ENCODE results near the gene ATF7IP. TPM values are rescaled to one million over a fixed set of nuclear protein-coding genes. Genes with fewer than 3 reads are reported as not detected.

The ATF7IP gene
- total RNA-seq, 1 donor from 2014 or later = 204 TPM

DNA sequence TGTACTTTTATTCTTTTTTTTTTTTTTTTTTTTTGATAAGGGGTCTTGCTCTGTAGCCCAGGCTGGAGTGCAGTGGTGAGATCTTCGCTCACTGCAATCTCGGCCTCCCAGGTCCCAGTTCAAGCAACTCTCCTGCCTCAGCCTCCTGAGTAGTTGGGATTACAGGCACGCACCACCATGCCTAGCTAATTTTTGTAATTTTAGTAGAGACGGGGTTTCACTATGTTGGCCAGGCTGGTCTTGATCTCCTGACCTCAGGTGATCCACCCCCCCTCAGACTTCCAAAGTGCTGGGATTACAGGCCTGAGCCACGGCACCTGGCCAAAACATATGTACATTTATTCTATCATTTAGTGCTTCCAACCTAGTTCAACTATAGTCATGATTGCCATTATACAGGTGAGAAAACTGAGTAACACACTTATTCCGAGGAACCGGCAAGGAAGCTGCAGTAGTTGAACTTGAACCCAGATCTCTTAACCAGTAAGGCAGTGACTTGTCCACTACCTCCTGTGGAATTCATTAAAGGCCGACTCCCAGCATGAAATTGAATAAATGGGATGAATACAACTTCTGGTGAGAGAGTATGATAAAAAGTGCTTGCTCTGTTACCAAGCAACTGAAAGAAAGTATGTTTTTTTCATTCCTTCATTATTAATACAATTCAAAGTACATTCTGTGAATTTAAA is 755 bp upstream of the ATF7IP start:
- Mint-ChIP-seq H3K4me1 (ENCODE audit: low read depth, unreplicated experiment) (peaks cover 3% of the 10 kb centered on the region), H3K36me3 (ENCODE audit: unreplicated experiment) (peaks cover 5% of the 10 kb centered on the region), H3K4me3 (ENCODE audit: unreplicated experiment) (peak overlapping the region; percentile 96), H3K27ac (ENCODE audit: unreplicated experiment) (no peak overlapping the region), H3K27me3 (ENCODE audit: unreplicated experiment) (peaks cover 5% of the 10 kb centered on the region), H3K9me3 (ENCODE audit: unreplicated experiment) (peaks cover 11% of the 10 kb centered on the region)
- DNase-seq = no peak
- TF ChIP-seq, protein P1, sequence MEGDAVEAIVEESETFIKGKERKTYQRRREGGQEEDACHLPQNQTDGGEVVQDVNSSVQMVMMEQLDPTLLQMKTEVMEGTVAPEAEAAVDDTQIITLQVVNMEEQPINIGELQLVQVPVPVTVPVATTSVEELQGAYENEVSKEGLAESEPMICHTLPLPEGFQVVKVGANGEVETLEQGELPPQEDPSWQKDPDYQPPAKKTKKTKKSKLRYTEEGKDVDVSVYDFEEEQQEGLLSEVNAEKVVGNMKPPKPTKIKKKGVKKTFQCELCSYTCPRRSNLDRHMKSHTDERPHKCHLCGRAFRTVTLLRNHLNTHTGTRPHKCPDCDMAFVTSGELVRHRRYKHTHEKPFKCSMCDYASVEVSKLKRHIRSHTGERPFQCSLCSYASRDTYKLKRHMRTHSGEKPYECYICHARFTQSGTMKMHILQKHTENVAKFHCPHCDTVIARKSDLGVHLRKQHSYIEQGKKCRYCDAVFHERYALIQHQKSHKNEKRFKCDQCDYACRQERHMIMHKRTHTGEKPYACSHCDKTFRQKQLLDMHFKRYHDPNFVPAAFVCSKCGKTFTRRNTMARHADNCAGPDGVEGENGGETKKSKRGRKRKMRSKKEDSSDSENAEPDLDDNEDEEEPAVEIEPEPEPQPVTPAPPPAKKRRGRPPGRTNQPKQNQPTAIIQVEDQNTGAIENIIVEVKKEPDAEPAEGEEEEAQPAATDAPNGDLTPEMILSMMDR (IDR thresholded peaks at IDR 0.05; ENCODE audit: partially characterized antibody, unreplicated experiment) = no peak

DNA sequence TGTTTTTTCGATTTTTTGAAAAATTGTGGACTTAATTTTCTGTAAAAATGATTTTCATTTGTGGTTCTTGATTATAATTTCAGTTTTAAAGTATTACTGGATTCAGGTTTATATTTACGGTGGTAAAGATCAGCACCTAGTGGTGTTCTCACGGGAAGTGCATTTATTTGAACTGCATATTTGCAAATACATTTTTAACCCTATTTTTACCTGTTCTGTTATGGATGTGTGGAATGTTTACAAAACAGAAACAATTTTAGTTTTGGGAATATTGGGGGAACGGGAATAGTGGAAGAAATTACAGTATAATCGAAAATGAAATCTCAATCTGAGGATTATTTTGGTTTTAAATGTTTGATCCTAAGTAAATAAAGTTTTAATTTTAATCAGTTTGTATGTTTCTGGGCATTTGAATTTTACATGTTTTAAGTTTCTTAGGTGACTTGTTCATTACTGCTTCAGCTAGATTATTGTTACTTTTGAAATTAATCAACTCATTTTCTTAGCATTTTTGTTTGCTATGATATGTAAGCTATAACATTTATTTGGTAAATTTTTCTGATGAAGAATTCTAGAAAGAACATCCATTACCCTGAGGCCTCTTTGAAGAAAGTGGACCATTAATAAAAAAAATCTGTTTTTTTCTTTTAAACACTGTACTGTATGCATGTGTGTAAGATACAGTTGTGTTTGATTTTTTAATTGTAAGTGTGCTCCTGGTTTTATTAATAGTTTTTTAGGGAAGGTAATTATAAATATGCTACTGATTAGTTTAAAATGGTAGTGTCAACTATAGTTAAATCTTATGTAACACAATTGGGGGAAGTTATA is 942 bp downstream of the ATF7IP start:
- Mint-ChIP-seq H3K4me3 (ENCODE audit: unreplicated experiment) (peak overlapping the region; percentile 96), H3K36me3 (ENCODE audit: unreplicated experiment) (peaks cover 5% of the 10 kb centered on the region), H3K27ac (ENCODE audit: unreplicated experiment) (peak overlapping the region; percentile 98), H3K27me3 (ENCODE audit: unreplicated experiment) (peaks cover 5% of the 10 kb centered on the region), H3K9me3 (ENCODE audit: unreplicated experiment) (peaks cover 15% of the 10 kb centered on the region), H3K4me1 (ENCODE audit: low read depth, unreplicated experiment) (peaks cover 8% of the 10 kb centered on the region)
- TF ChIP-seq, protein P1 (IDR thresholded peaks at IDR 0.05; ENCODE audit: partially characterized antibody, unreplicated experiment) = no peak
- DNase-seq = no peak

DNA sequence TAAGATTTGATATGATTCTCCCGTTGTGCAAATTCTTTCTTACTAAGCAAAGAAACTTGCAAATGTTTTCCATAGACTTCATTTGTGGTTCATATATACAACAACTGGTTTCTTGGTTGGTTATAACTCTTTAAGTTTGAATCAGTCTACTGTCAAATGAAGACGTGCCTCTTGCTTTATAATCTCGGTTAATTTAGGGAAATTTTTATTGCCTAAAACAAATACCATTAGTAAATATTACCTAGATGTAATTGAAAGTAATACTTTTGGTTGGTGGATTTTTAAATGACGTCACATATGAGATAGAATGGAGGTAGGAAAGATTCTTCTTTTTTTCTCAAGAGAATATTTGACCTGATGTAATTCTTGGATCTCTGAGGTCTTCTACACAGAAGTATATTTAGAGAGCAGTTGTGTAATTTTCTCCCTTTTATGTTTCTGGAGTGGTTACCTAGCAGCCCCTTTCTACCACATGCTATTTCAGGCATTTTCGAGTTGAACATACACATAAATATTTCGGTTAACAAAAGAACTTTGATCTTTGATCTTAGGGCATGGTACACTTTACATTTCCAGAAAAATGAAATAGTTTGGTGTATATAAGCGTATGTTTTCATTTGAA is 1.7 kb downstream of the ATF7IP start:
- DNase-seq = no peak
- Mint-ChIP-seq H3K27me3 (ENCODE audit: unreplicated experiment) (peaks cover 5% of the 10 kb centered on the region), H3K9me3 (ENCODE audit: unreplicated experiment) (peaks cover 15% of the 10 kb centered on the region), H3K4me1 (ENCODE audit: low read depth, unreplicated experiment) (peaks cover 13% of the 10 kb centered on the region), H3K27ac (ENCODE audit: unreplicated experiment) (peak overlapping the region; percentile 98), H3K4me3 (ENCODE audit: unreplicated experiment) (peak overlapping the region; percentile 96), H3K36me3 (ENCODE audit: unreplicated experiment) (peaks cover 5% of the 10 kb centered on the region)
- TF ChIP-seq, protein P1 (IDR thresholded peaks at IDR 0.05; ENCODE audit: partially characterized antibody, unreplicated experiment) = no peak

DNA sequence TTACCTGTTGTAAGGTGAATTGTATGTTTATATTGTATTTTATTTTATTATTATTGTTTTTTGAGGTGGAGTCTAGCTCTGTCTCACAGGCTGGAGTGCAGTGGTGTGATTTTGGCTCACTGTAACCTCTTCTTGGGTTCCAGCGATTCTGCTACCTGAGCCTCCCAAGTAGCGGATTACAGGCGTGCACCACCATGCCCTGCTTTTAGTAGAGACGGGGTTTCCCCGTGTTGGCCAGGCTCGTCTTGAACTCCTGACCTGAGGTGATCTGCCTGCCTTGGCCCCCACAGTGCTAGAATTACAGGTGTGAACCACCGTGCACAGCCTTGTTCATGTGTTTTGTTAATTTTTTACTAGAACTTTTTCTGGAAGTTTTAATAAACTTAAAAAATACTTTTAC is 3.8 kb downstream of the ATF7IP start:
- Mint-ChIP-seq H3K9me3 (ENCODE audit: unreplicated experiment) (peaks cover 15% of the 10 kb centered on the region), H3K4me3 (ENCODE audit: unreplicated experiment) (no peak overlapping the region), H3K4me1 (ENCODE audit: low read depth, unreplicated experiment) (peaks cover 26% of the 10 kb centered on the region), H3K36me3 (ENCODE audit: unreplicated experiment) (peaks cover 5% of the 10 kb centered on the region), H3K27ac (ENCODE audit: unreplicated experiment) (no peak overlapping the region), H3K27me3 (ENCODE audit: unreplicated experiment) (peaks cover 5% of the 10 kb centered on the region)
- DNase-seq = no peak
- TF ChIP-seq, protein P1 (IDR thresholded peaks at IDR 0.05; ENCODE audit: partially characterized antibody, unreplicated experiment) = no peak
